HuH-7.5 (cell line): Measurements from ENCODE around the gene LVRN.

ENCODE experiments used
- DNase-seq: peaks from one replicate; pipeline ENCODE4 v3.0.0; 2011; ENCODE audit warnings: low spot score

Gene LVRN

GRCh38 chr5:116023619-116024018, 61.3 kb downstream of the LVRN start:
- no peak for DNase-seq

GRCh38 chr5:116025866-116026265, 63.6 kb downstream of the LVRN start:
- DNase-seq, result no peak

GRCh38 chr5:116032094-116032517, 69.8 kb downstream of the LVRN start, which contains the start of gene ARL14EPL:
ARL14EPL (plus strand) TSS chr5:116032472; CDS start chr5:116051466, 18,994 bp downstream.
- DNase-seq, result no peak

- no peak for DNase-seq
Observed at GRCh38 chr5:116032991-116033390, 70.7 kb downstream of the LVRN start.

- no peak for DNase-seq
Observed at GRCh38 chr5:116035123-116035522, 72.8 kb downstream of the LVRN start.

GRCh38 chr5:116037236-116037822, 75.1 kb downstream of the LVRN start:
- DNase-seq, result no peak

GRCh38 chr5:116038817-116039216, 76.5 kb downstream of the LVRN start:
- no peak for DNase-seq

GRCh38 chr5:116042375-116042774, 80.1 kb downstream of the LVRN start:
- DNase-seq, result no peak

- no peak for DNase-seq
Observed at GRCh38 chr5:116044073-116044472, 81.8 kb downstream of the LVRN start.

- no peak for DNase-seq
Observed at GRCh38 chr5:116045821-116046220, 83.5 kb downstream of the LVRN start.

GRCh38 chr5:116046261-116046660, 84.0 kb downstream of the LVRN start:
- DNase-seq, result no peak

GRCh38 chr5:116046823-116047222, 84.5 kb downstream of the LVRN start:
- DNase-seq, result no peak

- DNase-seq, result no peak
Observed at GRCh38 chr5:116058346-116058936, 96.2 kb downstream of the LVRN start.

- DNase-seq, result no peak
Observed at GRCh38 chr5:116062352-116062751, 100.1 kb downstream of the LVRN start.

GRCh38 chr5:116063950-116064349, 101.7 kb downstream of the LVRN start:
- DNase-seq, result no peak

- DNase-seq, result no peak
Observed at GRCh38 chr5:116068028-116068632, 105.9 kb downstream of the LVRN start.

- DNase-seq, result no peak
Observed at GRCh38 chr5:116071211-116071610, 108.9 kb downstream of the LVRN start.

GRCh38 chr5:116075191-116075831, 113.0 kb downstream of the LVRN start:
- no peak for DNase-seq

GRCh38 chr5:116076496-116076895, 114.2 kb downstream of the LVRN start:
- DNase-seq, result no peak
